HG03196 (cell line): Measurements from ENCODE around the gene F11.
"Not testable (repeated sequence)": the region's sequence is repeated elsewhere in the genome, so short reads cannot be mapped to it uniquely, and the experiment has no call there.

Experiments
- ATAC-seq: cut with Tn5 transposase; IDR thresholded peaks from one replicate; pipeline ENCODE4 v1.9.1; 2021; ENCODE audit not compliant: unreplicated experiment

Gene F11

DNA sequence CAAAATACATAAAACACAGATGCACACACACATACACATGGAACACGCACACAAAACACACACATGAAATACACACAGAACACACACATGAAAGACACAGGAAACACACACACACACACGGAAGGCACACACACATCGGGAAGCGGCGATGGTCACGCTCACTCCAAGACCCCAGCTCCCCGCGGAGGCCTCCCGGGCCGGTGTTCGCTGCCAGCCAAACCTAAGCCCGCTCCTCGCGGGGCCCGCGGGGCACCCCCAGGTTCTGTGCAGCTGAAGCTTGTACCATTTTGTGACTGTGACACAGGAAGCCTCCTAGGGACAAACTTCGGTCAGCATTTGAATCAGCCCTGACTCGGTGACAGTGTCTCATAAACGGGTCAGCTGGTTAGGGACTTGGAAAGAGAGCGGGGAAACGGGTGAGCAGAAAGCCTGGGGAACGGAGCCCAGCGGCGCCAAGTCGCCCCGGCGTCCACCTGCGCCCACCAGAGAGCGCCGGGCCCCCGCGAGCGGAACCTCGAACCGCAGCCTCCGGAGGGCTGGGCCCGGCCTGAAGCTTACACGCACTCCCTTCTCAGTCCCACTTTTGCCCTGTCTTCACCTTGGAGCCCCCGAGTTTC lies 32.1 kb downstream of the F11 start:
- no peak for ATAC-seq

DNA sequence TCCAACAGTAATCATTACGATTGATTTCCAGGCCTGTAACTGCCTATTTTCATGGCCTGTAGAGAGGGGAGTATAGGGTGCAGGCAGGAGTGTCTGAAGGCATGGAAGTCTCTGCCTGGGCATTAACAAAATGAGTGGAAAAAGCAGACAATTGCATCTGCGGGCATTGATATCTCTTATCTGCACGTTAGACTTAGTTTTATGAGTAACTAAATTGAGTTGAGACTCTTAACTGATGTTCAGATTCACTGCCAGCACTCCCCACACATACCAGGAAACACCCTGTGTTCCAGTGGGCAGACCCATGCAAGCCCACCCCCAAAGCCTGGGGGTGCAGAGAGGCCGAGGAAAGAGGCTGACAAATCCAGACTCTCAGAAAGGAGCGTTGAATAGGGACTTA lies 33.3 kb downstream of the F11 start:
- no peak for ATAC-seq

DNA sequence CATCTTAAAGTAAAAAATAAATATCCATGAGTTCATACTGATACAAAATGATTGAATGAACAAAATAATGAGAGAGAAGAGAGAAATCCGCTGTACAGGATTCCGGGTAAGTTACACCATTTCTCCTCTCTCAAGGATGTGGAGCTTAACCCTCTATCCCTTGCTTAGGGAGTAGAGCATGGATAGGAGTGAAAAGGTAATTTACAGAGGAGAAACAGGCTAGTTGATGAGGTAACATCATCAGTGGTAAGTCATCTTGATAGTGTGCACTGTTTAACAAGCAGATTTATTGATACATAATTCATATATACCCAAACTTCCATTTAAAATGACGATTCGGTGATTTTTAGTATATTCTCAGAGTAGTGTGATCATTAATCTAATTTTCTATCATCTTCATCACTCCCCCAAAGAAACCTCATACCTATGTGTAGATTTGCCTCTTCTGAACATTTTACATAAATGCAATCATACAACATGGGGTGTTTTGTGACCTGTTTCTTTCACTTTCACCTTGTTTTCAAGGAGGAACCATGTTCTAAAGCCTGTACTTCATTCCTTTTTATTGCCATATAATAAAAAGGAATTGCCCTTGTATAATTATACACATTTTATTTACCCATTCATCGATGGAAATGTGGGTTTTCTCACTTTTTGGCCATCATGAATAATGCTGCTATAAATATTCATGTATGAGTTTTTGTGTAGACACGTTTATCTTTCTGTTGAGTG lies 34.8 kb downstream of the F11 start:
- no peak for ATAC-seq

DNA sequence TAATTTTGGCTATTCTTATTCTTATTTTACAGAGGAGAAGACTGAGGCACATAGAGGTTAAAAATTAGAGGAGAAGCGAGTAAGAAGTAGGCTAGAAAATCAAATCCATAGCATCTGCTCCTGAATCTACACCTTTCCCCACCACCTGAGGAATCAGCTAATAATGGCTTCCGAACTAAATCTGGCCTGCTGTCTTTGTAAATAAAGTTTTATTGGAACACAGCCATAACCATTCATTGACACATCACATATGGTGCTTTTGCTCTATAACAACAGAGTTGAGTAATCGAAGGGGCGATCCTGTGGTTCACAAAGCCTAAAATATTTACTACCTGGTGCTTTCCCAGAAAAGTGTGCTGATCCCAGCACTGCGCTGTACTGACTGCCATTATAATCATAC lies 38.2 kb downstream of the F11 start:
- ATAC-seq = no peak

DNA sequence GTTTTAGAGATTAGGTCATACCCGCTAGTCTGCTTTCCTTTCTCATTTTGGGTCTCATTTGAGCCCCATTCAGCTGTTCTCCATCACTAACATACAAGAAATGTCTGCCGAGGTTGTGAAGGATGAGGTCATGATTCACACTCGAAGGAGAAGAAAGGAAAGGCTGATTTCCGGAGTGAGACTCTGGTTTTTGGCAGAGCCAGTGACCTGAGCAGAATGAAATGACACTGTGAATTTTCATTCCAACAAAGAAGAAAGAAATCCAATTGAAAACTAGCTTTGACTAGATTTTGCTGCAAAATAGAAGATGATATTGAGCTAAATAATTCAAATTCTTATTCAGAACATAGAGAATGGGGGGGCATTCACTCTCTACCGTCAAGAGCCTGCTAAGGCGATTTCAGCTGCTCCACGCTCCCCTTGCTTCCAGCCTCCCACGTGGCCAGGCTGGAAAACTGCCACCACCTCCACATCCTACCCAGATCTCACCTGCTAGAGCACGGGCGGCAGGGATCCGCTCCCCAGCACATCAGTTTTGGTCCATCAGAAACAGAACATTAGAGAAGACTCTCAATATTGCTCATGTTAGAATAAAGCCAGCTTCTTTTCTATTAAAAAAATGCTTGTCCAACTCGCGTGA lies 39.0 kb downstream of the F11 start:
- ATAC-seq = no peak

DNA sequence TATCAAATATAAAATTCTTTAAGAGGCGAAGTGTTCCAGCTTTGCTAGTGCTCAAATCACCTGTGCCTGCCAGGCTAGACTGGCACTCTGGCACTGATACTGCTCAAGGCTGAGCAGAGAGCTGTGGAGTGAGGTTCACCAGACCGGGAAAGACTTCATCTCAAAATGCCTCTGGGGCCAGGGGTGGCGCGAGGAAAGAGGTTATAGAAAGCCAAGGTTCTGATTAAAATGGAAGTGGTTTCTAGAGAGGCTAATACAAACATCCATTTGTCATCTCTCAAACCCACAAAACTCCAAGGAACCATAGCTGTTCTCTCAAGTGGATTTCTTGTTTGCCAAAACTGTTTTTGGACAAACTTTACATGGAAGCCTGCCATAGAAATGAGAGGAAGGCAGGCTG lies 41.5 kb downstream of the F11 start:
- no peak for ATAC-seq

DNA sequence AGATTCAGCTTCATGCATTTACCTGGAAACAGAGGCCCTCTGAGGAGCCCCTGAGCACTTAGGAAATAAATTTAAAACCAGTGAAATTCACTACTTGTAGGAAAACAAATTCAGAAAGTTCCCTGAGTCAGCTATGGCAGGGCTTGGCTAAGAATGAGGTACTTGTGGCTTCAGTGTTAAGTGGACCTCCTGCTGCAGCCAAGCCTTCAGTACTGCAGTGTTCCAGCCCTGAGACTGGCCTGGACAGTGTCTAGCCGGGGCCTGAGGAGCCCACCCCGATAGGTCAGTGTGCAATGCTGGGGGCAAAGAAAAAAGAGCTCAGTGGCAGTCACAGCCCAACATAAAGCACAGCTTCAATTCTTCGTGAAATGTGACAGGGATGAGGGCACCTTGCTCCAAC lies 41.9 kb downstream of the F11 start:
- ATAC-seq = no peak

DNA sequence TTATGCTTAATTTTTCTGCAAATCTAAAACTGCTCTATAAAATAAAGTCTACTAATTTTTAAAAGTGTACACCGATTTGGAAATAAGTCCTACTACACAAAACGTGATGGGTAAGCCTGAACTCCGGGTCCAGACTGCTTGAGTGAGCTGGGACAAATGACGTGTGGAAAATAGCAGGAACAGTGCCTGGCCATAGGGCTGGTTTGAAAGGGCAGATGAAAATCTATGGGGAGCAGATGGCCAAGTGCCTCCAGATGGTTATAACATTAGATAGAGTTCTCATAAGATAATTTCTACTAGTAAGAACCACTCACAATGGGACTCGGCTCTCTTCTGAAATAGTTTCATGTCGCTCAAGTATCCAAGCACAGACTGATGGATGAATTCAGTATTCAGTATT lies 52.5 kb downstream of the F11 start:
- no peak for ATAC-seq

DNA sequence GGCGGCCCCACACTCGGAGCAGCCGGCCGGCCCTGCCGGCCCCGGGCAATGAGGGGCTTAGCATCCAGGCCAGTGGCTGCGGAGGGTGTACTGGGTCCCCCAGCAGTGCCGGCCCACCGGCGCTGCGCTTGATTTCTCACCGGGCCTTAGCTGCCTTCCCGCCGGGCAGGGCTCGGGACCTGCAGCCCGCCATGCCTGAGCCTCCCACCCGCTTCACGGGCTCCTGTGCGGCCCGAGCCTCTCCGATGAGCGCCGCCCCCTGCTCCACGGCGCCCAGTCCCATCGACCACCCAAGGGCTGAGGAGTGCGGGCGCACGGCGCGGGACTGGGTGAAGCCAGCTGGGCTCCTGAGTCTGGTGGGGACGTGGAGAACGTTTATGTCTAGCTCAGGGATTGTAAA lies 58.7 kb downstream of the F11 start:
- not testable (repeated sequence) for ATAC-seq

DNA sequence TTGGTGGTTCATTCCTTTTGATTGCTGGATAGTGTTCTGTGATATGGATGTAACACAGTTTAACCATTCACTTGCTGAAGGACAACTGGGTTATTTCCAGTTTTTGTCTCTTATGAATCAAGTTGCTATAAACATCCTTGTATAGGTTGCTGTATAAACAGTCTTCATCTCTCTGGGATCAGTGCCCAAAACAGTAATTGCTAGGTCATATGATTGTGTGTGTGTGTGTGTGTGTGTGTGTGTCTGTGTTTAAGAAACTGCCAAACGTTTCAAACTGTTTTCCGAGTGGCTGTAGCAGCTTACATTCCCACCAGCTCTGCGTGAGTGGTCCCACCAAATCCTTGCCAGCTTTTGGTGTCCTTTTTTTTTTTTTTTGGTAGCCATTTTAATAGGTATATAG lies 60.4 kb downstream of the F11 start:
- no peak for ATAC-seq

DNA sequence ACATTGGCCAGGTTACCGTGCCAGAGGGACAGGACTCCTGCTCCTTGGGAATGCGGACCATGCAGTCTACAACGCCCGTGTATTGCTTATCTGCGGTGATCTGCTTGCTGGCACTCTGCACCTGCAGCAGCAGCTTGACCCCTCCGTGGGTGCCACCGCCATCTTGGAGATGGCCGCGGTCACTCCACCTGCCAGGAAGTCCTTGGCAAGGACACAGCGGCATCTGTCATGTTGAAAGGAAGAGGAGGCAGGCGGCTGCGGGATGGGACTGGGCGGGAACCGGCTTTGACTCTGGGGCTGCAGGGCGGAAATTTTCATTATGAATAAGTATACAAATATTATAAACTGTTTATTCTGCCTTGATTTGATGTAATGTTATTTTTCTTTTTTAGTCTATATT lies 63.4 kb downstream of the F11 start:
- ATAC-seq = no peak

DNA sequence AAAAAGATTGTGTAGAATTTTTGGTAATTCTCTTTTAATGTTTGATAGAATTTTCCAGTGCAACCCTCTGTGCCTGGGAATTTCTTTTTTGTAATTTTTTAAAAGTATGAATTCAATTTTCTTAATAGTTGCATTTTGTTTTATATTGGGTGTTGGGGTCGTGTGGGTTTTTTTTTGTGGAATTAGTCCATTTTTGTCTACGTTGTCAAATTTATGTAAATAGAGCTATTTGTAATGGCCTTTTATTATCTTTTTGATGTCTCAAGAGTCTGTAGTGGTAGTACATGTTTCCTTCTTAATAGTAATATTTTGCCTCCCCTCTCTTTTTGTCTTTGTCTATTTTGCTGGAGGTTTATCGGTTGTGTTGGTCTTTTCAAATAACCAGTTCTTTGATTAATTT lies 64.4 kb downstream of the F11 start:
- no peak for ATAC-seq

DNA sequence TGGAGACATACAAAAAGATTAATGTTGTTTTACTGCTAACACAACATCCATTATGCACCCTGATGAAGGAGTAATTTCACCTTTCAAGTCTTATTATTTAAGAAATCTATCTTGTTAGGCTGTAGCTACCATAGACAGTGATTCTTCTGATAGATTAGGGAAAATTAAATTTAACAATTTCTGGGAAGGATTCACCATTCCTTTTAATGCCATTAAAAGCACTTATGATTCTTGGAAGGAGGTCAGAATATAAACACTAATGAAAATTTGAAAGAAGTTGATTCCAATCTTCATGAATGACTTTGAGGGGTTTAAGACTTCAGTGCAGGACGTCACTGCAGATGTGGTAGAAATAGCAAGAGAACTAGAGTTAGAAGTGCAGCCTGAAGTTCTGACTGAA lies 69.8 kb downstream of the F11 start:
- no peak for ATAC-seq
